SW480 (cell line): ENCODE results near the gene SHISAL2A.

Experiments used
- DNase-seq: peaks from one replicate; pipeline ENCODE4 v3.0.0-alpha.2; 2016; ENCODE audit warnings: low spot score

SHISAL2A gene

DNA sequence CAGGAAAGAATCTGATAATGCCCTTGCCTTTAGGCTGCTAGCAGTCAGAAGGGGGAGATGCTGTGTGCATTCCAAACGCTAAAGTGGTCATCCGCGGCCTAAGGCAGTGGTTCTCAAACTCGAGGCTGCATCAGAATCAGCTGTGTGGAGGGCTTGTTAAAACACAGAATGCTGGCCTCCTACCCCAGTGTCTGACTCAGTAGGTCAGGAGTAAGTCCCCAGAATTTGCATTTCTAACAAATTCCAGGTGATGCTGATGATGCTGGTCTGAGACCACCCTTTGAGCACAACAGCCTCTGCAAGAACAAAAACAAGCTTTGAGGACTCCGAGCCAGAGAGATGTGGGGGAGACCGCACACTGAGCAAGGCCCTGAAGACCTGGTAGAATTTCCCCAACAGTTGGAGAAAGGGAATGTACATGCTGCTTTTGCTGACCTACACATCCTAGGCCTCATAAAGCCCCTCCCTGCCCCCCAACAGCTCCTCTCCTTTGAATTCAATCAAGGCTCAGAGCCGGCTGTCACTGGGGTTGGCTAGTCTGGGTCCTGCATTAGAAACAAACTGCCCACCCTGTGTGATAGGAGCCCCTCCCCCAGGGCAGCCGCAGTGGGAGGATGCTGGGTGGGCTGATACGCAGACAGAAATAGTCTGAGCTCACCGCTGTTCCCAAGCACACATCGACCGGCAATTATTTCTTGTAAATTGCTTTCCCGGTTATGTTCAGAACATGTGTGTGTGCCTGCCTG is 27.1 kb downstream of the SHISAL2A start:
- DNase-seq = no peak

DNA sequence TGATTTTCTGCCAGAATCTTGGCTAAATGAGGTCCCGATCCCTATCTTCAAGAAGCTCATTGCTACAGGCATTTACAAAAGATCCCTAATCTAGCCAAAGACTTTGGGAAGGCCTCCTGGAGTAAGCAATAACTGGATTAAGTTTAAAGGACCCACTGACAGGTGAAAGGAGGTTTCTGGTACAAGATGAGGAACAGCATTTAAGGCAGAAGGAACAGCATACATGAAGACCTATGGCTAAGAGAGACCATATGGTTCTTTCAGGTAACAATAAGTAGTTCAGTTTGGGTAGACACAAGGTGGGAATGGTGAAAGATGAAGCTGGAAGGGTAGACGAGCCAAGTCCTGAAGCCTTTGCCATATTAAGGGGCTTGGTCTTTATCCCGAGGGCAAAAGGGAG is 27.8 kb downstream of the SHISAL2A start:
- DNase-seq = no peak

GRCh38 chr1:52662645-52663313 is 29.8 kb downstream of the SHISAL2A start:
- DNase-seq = no peak

GRCh38 chr1:52663716-52664115 is 30.7 kb downstream of the SHISAL2A start:
- DNase-seq = no peak

- DNase-seq = no peak
These were observed 32.3 kb downstream of the SHISAL2A start for GRCh38 chr1:52665006-52665941.

DNA sequence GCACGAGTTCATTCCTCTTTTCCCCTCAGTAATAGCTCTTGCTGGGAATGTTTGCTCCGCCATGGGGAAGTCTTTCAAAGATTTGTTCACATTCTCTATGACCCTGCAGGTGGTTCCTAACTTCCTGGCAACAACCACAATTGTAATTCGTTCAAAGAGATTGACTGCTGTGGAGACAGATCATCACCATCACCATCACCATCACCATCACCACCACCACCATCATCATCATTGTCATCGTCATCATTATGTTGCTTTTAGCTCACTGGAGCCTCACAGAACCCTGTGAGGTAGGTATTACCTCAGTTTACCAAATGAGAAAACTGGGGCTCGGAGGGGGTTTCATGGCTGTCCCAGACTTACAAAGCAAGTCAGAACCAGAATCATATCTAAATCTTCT is 34.3 kb downstream of the SHISAL2A start:
- DNase-seq = no peak

GRCh38 chr1:52667984-52668383 is 35.0 kb downstream of the SHISAL2A start:
- no peak for DNase-seq

DNA sequence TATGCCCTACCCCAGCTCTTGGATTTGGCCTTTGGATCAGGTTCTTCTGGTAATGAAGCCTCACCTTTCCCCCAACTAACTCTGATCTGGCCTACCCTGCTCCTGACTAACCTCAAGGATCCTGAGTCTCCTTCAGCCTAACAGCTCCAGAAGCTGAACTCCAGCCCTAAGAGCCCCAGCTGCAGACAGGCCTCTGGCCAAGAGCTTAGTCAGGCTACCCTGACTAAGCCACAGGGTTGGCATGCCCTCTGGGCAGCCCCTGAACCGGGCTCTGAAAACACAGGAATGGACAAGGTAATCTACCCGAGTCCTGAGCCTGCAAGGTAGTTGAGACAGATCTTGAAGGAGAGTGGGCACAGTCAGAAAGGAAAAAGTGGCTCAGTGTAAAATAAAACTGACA is 35.7 kb downstream of the SHISAL2A start:
- no peak for DNase-seq

DNA sequence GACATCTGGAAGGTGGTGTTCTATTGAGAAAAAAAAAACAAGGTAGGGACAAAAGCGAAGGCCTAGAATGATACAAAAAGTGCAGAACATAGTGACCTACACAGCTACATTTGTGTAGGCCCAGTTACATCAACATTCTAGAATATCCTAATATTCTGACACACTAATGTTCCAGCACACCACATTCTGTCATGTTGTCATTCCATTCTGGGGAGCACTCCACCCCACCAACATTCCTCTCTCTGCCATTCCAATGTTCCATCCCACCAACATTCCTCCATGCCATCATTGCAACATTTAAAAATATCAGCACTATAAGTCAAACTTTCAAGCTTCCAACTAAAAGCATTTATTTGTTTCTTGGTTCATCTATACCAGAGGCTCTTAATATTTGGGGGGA is 36.7 kb downstream of the SHISAL2A start:
- DNase-seq = no peak

DNA sequence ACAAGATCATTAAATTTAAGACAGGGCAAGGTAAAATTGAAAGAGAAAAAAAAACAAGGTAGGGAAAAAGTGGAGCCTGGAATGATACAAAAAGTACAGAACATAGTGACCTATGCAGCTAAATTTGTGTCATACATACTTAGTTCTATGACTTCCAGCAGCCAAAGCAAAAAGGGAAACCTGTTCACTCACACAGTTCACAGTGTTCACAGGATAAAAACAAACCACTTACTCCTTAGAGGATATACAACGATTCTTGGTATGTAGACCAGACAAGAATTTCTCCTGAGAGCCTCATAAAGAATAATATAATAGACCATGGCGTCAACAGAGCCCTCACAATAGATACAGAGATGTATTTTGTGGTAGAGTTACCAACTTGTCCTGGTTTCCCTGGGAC is 37.6 kb downstream of the SHISAL2A start:
- no peak for DNase-seq

GRCh38 chr1:52672946-52673345 is 40.0 kb downstream of the SHISAL2A start:
- no peak for DNase-seq

DNA sequence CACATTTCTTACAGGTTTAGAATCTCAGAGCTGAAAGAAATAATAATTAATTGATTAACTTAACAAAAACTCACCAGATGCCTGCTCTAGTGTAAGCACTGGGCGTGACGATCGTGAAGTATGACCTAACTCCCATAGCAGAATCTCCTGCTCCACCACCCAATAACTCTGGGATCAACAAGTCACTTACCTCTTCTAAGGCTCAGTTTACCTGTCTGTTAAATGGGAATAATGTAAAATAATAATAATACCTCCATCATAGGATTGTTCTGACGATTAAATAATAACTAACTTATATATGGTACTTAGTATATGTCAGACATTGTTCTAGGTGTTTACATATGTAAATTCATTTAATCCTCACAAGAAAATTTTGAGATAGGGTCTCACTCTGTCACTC is 40.5 kb downstream of the SHISAL2A start:
- DNase-seq = no peak

DNA sequence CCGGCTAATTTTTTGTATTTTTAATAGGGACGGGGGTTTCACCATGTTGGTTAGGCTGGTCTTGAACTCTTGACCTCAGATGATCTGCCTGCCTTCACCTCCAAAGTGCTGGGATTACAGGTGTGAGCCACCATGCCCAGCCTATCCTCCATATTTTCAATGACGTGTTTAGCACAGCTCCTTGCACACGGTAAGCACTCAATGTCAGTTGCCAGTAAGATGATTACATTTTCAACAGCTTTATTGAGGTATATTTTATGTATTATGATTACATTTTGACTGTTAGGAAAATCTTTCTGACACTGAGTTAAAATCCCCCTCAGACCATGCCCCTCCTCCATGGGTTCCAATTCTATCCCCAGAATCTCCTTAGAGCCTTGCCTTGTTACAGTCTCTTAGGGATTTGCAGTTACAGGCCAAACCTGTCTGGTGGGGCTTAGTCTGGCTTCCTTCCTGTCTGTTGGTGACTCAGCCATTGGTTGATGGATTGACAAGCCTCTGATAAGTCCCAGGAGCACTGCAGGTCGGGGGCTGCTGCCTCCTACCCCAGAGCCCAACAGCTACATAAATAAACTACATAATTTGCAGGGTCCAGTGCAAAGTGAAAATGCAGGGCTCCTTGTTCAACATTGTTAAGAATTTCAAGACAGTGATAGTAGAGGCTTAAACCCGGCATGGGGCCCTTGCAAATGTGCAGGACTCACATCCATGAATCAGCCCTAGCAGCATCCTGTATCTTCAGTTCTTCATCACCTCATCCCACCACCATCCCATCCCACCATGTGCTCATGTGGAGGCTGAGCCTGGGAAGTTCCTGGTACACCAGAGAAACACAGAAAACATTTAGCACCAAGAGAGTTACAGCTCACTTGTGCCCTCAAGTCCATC is 41.8 kb downstream of the SHISAL2A start:
- no peak for DNase-seq

- no peak for DNase-seq
These were observed 43.4 kb downstream of the SHISAL2A start for GRCh38 chr1:52676249-52676903.

DNA sequence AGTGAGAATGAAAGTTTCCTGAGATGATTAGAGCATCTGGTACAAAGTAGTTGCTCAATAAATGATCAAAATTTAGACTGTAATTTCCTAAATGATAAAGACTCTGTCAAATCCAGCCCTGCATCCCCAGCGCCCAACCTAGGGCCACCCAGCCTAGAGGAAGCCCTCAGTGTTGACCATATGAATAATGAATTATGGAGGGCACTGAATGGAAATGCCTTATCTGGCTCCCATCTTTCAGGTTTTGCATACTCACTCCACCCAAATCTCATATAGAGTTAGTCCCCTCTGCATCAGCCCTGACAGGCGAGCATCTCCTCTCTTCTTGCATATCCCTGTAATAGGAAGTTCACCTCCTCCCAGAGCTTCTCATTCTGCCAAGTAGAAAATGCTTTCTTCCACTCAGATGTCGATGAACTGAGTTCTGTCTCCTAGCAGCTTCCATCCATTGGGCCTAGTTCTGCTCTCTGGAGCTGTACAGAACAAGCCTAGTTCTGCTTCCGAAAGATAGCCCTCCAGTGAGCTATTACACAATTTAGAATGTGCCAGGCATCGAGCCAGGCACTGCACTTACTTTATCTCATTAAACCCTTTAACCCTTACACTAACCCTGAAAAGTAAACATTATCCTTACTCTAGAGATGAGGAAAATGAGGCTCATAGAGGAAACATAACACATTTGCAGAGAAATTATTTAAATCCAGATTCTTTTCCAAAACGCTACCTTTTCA is 44.3 kb downstream of the SHISAL2A start:
- DNase-seq = no peak

DNA sequence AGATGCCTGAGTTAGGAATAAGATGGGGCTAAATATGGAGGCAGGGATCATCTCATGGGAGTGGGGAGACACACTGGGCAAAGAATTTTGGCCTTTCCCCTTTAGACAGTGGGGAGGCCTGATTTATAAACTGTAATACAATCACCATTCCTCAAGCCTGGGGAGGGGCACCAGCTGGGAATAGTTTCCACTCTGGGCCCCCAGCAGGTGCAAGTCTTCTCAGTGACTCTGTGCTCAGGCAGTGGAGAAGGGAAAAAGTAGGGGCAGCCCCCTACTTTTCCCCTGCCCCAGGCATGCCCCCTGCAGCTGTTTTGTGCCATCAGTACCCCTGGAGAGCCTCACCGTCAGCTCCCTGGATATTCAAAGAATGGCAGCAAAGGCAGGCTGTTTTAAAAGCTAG is 46.1 kb downstream of the SHISAL2A start:
- DNase-seq = no peak

GRCh38 chr1:52679498-52679897 is 46.5 kb downstream of the SHISAL2A start:
- DNase-seq = no peak

GRCh38 chr1:52680353-52680752 is 47.4 kb downstream of the SHISAL2A start:
- no peak for DNase-seq

DNA sequence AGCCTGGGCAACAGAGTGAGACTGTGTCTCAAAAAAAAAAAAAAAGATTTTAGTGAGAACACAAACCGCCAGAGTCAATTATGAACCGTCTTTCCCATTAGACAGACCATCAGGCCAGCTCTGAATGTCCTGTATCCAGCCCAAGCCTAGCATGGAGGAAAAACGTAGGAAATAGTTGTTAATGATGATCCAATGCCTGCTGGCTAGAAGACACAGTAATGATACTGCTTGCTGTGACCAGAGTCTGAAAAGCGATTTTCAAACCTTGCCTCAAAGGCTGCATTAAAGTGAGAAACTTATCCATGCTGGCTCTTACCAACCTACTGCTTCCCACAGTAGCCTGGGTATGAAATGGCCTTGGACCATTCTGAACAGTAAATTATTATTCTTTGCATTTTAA is 48.2 kb downstream of the SHISAL2A start:
- DNase-seq = no peak

- no peak for DNase-seq
These were observed 50.5 kb downstream of the SHISAL2A start for GRCh38 chr1:52683367-52683940.
